Measurements from ENCODE around the gene FSTL4. TPM values are rescaled to one million over a fixed set of nuclear protein-coding genes. Genes with fewer than 3 reads are reported as not detected.

The FSTL4 gene
- total RNA-seq, 2 donors from 2014 or later, result 0.26 to 1.3 TPM

DNA sequence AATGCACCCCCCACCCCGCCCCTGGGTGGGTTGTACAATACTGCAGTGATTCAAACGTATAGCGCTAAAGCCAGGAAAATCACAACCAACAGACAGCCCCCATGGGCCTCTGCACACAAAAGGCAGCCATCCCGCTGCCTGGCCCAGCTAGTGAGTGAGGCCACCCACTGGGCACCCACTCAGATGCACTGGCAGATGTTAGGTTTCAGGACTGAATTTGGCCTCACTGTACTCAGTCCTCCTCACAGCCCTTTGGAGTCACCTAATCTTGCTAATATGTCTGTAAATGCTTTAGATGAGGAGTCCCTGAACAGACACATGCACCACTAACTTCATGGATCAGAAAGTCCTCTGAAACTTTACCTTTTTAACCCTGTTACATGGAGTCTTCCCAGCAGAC, 87.7 kb downstream of the FSTL4 start:
- Histone ChIP-seq H3K4me3 (no peak overlapping the region), H3K27me3 (no peaks in the 10 kb centered on the region), H3K36me3 (replicated peaks in 1 of 2; ENCODE audit: insufficient read depth in 1 of 2, low read depth in 2 of 2) (no peaks in the 10 kb centered on the region), H3K4me1 (no peaks in the 10 kb centered on the region), H3K9me3 (no peaks in the 10 kb centered on the region), H3K27ac (no peak overlapping the region)
- no peak for DNase-seq
- TF ChIP-seq, protein P1, sequence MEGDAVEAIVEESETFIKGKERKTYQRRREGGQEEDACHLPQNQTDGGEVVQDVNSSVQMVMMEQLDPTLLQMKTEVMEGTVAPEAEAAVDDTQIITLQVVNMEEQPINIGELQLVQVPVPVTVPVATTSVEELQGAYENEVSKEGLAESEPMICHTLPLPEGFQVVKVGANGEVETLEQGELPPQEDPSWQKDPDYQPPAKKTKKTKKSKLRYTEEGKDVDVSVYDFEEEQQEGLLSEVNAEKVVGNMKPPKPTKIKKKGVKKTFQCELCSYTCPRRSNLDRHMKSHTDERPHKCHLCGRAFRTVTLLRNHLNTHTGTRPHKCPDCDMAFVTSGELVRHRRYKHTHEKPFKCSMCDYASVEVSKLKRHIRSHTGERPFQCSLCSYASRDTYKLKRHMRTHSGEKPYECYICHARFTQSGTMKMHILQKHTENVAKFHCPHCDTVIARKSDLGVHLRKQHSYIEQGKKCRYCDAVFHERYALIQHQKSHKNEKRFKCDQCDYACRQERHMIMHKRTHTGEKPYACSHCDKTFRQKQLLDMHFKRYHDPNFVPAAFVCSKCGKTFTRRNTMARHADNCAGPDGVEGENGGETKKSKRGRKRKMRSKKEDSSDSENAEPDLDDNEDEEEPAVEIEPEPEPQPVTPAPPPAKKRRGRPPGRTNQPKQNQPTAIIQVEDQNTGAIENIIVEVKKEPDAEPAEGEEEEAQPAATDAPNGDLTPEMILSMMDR (IDR thresholded peaks at IDR 0.05), result no peak
- no peak for TF ChIP-seq POLR2A (IDR thresholded peaks at IDR 0.05)
- no peak for ATAC-seq
- intact Hi-C loops (cut with DNase I), result no loop called here
- 92 to 93% methylated on average over 3 to 4 of the region's 4 CpGs for WGBS, 2 donors

DNA sequence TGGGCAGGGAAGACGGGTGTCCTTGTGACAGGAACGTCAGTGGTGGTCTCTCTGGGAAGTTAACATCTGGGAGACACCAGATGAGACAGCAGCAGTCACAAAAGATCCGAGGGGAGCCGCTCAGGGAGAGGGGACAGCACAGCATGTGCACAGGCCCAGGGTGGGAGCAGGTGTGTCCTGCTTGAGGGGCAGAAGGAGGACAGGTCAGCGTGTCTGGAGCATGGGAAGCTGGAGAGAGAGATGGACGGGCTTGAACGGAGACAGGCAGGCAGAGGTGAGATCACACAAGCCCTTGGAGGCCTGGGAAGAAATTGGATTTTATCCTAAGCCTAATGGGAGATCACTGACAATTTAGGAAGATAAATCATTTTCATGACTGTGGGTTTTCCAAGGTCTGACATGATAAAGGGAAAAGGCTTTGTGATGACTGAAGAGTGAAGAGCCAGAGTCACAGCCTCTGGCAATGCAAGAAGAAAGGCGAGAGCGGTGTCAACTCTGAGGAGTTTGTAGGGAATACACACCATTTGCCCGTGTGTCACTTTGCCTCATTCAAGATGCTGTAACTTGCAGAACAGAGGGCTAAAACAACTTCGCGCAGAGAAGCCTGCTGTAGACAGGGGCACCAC, 88.3 kb downstream of the FSTL4 start:
- no peak overlapping the region for H3K27ac ChIP-seq
- no peak overlapping the region for H3K4me3 ChIP-seq
- WGBS, 2 donors, result 83 to 87% methylated on average over 12 of the region's 12 CpGs
- no peaks in the 10 kb centered on the region for H3K36me3 ChIP-seq (replicated peaks in 1 of 2; ENCODE audit: insufficient read depth in 1 of 2, low read depth in 2 of 2)
- H3K27me3 ChIP-seq, result no peaks in the 10 kb centered on the region
- no peak for TF ChIP-seq POLR2A (IDR thresholded peaks at IDR 0.05)
- TF ChIP-seq, protein P1 (IDR thresholded peaks at IDR 0.05), result no peak
- intact Hi-C loops (cut with DNase I), result no loop called here
- DNase-seq, result no peak
- ATAC-seq, result no peak
- no peaks in the 10 kb centered on the region for H3K9me3 ChIP-seq
- H3K4me1 ChIP-seq, result no peaks in the 10 kb centered on the region

DNA sequence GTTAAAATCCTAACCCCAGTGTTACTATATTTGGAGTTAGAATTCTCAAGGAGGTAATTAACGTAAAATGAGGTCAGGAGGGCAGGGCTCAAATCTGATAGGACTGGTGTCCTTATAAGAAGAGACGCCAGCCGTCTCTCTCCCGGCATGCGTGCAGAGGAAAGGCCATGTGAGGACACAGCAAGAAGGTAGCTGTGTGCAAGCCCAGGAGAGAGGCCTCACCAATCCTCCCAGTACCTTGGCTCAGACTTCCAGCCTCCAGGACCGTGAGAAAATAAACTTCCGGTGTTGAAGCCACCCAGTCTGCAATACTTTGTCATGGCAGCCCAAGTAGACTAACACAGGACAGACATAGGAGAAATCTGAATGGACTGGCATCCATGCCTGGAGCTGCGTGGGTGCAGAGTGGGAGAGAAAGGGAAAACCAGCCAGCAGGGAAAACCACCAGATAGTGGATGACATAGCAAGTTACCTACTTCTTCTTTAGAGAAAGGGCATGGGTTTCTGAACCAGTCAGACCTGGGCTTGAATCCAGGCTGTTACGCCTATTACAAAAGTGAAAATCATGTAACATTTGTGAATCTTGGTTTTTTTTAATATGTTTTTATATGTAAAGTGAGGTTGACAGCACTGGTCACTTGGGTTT, 89.2 kb downstream of the FSTL4 start:
- 73 to 77% methylated on average over 9 of the region's 9 CpGs for WGBS, 2 donors
- ATAC-seq, result no peak
- H3K4me3 ChIP-seq, result no peak overlapping the region
- no peak overlapping the region for H3K27ac ChIP-seq
- intact Hi-C loops (cut with DNase I), result no loop called here
- H3K27me3 ChIP-seq, result no peaks in the 10 kb centered on the region
- TF ChIP-seq, protein P1 (IDR thresholded peaks at IDR 0.05), result no peak
- TF ChIP-seq POLR2A (IDR thresholded peaks at IDR 0.05), result no peak
- DNase-seq, result no peak
- H3K36me3 ChIP-seq (replicated peaks in 1 of 2; ENCODE audit: insufficient read depth in 1 of 2, low read depth in 2 of 2), result no peaks in the 10 kb centered on the region
- H3K9me3 ChIP-seq, result no peaks in the 10 kb centered on the region
- H3K4me1 ChIP-seq, result no peaks in the 10 kb centered on the region

DNA sequence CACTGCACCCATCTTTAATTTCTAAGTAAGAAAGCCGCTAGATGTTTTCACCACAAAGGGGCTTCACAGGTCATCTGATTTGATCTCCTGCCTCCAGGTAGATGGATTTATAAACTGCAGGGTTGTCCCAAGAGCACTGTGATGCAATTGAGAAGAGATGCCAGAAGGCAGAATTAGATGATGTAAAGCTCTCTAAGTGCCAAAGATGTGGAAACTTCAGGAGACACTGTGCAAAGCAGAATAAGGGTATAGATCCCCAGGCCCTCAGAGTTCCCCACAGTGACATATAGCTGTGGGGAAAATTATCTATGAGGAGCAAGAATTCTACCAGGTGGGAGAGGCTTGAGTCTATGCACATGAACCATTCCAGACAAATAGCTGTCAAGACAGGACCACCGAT, 90.5 kb downstream of the FSTL4 start:
- DNase-seq, result no peak
- Histone ChIP-seq H3K4me3 (no peak overlapping the region), H3K27ac (no peak overlapping the region), H3K9me3 (no peaks in the 10 kb centered on the region), H3K27me3 (no peaks in the 10 kb centered on the region), H3K36me3 (replicated peaks in 1 of 2; ENCODE audit: insufficient read depth in 1 of 2, low read depth in 2 of 2) (no peaks in the 10 kb centered on the region), H3K4me1 (no peaks in the 10 kb centered on the region)
- ATAC-seq, result no peak
- no peak for TF ChIP-seq POLR2A (IDR thresholded peaks at IDR 0.05)
- TF ChIP-seq, protein P1 (IDR thresholded peaks at IDR 0.05), result no peak
- WGBS, 2 donors, result 88 to 94% methylated on average over 2 of the region's 2 CpGs
- intact Hi-C loops (cut with DNase I), result no loop called here

Data from body of pancreas (tissue), 4 donors.